ENCODE results near the gene AK9. TPM values are rescaled to one million over a fixed set of nuclear protein-coding genes. Genes with fewer than 3 reads are reported as not detected.

AK9 gene
- total and polyA plus RNA-seq, 2 experiments from 2014 or later: 10.1 to 15.2 TPM

DNA sequence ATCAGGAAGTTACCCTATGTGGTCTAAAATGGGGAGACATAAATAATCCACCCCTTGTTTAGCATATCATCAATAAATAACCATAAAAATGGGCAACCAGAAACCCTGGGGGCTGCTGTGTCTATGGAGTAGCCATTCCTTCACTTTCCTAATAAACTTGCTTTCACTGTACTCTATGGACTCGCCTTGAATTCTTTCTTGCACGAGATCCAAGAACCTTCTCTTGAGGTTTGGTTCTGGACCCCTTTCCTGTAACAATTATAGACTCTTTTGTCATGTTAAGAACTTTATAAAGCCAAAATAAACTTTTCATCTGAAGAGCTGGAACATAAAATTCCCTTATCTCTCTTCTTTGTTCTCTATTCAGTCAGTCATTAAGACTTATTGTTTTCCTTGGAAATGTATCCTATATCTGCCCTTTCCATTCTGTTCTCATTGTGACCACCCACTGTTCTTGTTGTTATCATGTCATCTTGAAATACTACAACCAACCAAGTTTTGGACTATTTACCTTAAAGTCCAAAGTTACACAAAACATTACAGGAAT, 178.7 kb downstream of the AK9 start:
- H3K27me3 ChIP-seq: no peaks in the 10 kb centered on the region
- H3K27ac ChIP-seq: no peak overlapping the region
- H3K4me1 ChIP-seq (ENCODE audit: insufficient read depth): no peaks in the 10 kb centered on the region
- no peak overlapping the region for H2AFZ ChIP-seq
- H3K4me2 ChIP-seq: no peak overlapping the region
- H4K20me1 ChIP-seq (ENCODE audit: insufficient read depth, poor library complexity, severe bottlenecking): no peaks in the 10 kb centered on the region
- no peaks in the 10 kb centered on the region for H3K9me2 ChIP-seq (replicated peaks; ENCODE audit: insufficient read depth)
- WGBS (ENCODE audit: low lambda C conversion rate, missing lambda C conversion rate): 91% methylated on average over 2 of the region's 2 CpGs
- no peak overlapping the region for H3K4me3 ChIP-seq
- no peaks in the 10 kb centered on the region for H3K79me2 ChIP-seq
- TF ChIP-seq, protein P1, sequence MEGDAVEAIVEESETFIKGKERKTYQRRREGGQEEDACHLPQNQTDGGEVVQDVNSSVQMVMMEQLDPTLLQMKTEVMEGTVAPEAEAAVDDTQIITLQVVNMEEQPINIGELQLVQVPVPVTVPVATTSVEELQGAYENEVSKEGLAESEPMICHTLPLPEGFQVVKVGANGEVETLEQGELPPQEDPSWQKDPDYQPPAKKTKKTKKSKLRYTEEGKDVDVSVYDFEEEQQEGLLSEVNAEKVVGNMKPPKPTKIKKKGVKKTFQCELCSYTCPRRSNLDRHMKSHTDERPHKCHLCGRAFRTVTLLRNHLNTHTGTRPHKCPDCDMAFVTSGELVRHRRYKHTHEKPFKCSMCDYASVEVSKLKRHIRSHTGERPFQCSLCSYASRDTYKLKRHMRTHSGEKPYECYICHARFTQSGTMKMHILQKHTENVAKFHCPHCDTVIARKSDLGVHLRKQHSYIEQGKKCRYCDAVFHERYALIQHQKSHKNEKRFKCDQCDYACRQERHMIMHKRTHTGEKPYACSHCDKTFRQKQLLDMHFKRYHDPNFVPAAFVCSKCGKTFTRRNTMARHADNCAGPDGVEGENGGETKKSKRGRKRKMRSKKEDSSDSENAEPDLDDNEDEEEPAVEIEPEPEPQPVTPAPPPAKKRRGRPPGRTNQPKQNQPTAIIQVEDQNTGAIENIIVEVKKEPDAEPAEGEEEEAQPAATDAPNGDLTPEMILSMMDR (IDR thresholded peaks at IDR 0.05; ENCODE audit: poor library complexity): no peak
- TF ChIP-seq EZH2 (IDR thresholded peaks at IDR 0.05; ENCODE audit: borderline replicate concordance): no peak
- no peak for TF ChIP-seq EZH2phosphoT487 (IDR thresholded peaks at IDR 0.05; ENCODE audit: low read depth, severe bottlenecking, unreplicated experiment)
- DNase-seq (ENCODE audit: low spot score): no peak
- no peaks in the 10 kb centered on the region for H3K9me3 ChIP-seq (ENCODE audit: low read depth)
- H3K36me3 ChIP-seq (replicated peaks; ENCODE audit: insufficient read depth, low read depth): no peaks in the 10 kb centered on the region

DNA sequence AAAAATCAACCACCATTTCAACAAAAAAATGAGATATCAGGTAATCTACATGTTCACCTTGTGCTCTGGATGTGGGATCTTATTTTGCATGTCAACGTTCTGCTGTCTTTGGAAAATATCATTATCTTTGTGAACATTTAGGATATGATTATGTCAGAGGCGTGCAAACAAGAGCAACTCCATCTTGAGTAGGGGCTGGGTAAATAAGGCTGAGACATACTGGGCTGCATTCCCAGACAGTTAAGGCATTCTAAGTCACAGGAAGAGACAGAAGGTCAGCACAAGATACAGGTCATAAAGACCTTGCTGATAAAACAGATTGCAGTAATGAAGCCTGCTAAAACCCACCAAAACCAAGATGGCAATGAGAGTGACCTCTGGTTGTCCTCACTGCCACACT, 179.2 kb downstream of the AK9 start:
- H3K4me1 ChIP-seq (ENCODE audit: insufficient read depth): no peaks in the 10 kb centered on the region
- no peaks in the 10 kb centered on the region for H3K9me3 ChIP-seq (ENCODE audit: low read depth)
- H3K36me3 ChIP-seq (replicated peaks; ENCODE audit: insufficient read depth, low read depth): no peaks in the 10 kb centered on the region
- DNase-seq (ENCODE audit: low spot score): no peak
- no peaks in the 10 kb centered on the region for H3K27me3 ChIP-seq
- no peak for TF ChIP-seq EZH2 (IDR thresholded peaks at IDR 0.05; ENCODE audit: borderline replicate concordance)
- TF ChIP-seq, protein P1 (IDR thresholded peaks at IDR 0.05; ENCODE audit: poor library complexity): no peak
- no peak for TF ChIP-seq EZH2phosphoT487 (IDR thresholded peaks at IDR 0.05; ENCODE audit: low read depth, severe bottlenecking, unreplicated experiment)
- H3K9me2 ChIP-seq (replicated peaks; ENCODE audit: insufficient read depth): no peaks in the 10 kb centered on the region
- no peak overlapping the region for H3K4me3 ChIP-seq
- WGBS (ENCODE audit: low lambda C conversion rate, missing lambda C conversion rate): 86% methylated on average over 2 of the region's 2 CpGs
- no peak overlapping the region for H3K4me2 ChIP-seq
- no peak overlapping the region for H3K27ac ChIP-seq
- no peaks in the 10 kb centered on the region for H4K20me1 ChIP-seq (ENCODE audit: insufficient read depth, poor library complexity, severe bottlenecking)
- H2AFZ ChIP-seq: no peak overlapping the region
- no peaks in the 10 kb centered on the region for H3K79me2 ChIP-seq

DNA sequence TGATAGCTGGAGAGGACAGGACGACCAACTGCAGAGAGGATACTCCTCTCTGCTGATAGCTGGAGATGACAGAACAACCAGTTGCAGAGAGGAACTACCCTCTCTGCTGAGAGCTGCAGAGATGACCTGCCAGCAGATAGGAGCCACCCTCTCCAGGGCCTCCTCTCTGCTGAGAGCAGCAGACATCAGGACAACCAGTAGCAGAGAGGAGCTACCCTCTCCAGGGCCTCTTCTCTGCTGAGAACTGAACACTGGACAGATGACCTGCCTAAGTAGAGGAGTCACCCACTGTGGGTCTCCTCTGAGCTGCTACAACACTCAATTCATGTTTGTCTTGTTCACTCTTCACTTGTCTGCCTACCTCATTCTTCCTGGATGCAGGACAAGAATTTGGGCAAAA, 180.6 kb downstream of the AK9 start:
- H2AFZ ChIP-seq: no peak overlapping the region
- DNase-seq (ENCODE audit: low spot score): no peak
- no peaks in the 10 kb centered on the region for H3K4me1 ChIP-seq (ENCODE audit: insufficient read depth)
- TF ChIP-seq EZH2phosphoT487 (IDR thresholded peaks at IDR 0.05; ENCODE audit: low read depth, severe bottlenecking, unreplicated experiment) (no peak), EZH2 (IDR thresholded peaks at IDR 0.05; ENCODE audit: borderline replicate concordance) (no peak)
- TF ChIP-seq, protein P1 (IDR thresholded peaks at IDR 0.05; ENCODE audit: poor library complexity): no peak
- no peaks in the 10 kb centered on the region for H3K79me2 ChIP-seq
- 83% methylated on average over 1 of the region's 1 CpG for WGBS (ENCODE audit: low lambda C conversion rate, missing lambda C conversion rate)
- no peaks in the 10 kb centered on the region for H3K9me2 ChIP-seq (replicated peaks; ENCODE audit: insufficient read depth)
- H3K27ac ChIP-seq: no peak overlapping the region
- H3K4me3 ChIP-seq: no peak overlapping the region
- H3K27me3 ChIP-seq: no peaks in the 10 kb centered on the region
- no peaks in the 10 kb centered on the region for H4K20me1 ChIP-seq (ENCODE audit: insufficient read depth, poor library complexity, severe bottlenecking)
- H3K4me2 ChIP-seq: no peak overlapping the region
- H3K9me3 ChIP-seq (ENCODE audit: low read depth): no peaks in the 10 kb centered on the region
- H3K36me3 ChIP-seq (replicated peaks; ENCODE audit: insufficient read depth, low read depth): no peaks in the 10 kb centered on the region

All from hepatocyte (in vitro differentiated cells).